NAMALWA (cell line): ENCODE results near the gene DKK3.

Experiments used
- DNase-seq: peaks from one replicate; pipeline ENCODE4 v3.0.0-alpha.2; 2015; ENCODE audit warnings: low spot score

The DKK3 gene

DNA sequence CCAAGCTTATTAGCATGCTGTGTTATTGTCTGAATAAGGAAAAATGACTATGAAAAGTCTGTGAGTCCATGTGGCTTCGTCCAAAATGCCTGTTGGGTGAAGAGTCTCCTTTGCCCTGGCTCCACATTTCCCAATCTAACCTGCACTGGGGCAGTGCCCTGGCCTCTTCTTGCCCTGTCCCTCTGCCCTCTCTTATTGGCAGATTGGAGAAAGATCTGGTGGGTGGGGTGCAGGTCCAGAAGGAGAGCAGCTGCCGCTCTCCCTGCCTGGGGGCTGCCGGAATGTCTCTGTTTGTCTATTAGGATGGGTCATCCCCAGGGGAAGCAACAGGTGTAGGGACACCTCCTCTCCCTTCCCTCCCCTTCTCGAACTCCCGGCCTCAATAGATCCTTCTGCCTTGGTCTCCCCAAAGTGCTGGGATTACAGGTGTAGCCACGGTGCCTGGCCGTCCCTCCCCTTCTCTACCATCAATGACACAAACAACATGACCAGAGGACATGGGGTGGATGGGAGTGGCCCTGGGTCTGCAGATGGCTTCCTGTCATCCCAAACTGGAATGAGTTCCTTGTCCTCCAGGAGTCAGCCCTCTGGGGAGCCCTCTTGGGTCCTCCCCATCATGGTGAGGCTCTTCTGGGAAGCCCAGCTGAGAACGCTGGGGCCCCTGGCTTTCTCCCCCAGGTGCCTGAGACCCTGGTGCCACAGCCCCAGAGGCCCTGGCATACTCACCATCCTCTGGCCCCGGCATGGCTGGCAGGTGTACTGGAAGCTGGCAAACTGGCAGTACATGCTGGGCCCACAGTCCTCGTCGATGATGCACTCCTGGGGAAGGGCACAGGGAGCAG lies 40.5 kb downstream of the DKK3 start:
- no peak for DNase-seq

DNA sequence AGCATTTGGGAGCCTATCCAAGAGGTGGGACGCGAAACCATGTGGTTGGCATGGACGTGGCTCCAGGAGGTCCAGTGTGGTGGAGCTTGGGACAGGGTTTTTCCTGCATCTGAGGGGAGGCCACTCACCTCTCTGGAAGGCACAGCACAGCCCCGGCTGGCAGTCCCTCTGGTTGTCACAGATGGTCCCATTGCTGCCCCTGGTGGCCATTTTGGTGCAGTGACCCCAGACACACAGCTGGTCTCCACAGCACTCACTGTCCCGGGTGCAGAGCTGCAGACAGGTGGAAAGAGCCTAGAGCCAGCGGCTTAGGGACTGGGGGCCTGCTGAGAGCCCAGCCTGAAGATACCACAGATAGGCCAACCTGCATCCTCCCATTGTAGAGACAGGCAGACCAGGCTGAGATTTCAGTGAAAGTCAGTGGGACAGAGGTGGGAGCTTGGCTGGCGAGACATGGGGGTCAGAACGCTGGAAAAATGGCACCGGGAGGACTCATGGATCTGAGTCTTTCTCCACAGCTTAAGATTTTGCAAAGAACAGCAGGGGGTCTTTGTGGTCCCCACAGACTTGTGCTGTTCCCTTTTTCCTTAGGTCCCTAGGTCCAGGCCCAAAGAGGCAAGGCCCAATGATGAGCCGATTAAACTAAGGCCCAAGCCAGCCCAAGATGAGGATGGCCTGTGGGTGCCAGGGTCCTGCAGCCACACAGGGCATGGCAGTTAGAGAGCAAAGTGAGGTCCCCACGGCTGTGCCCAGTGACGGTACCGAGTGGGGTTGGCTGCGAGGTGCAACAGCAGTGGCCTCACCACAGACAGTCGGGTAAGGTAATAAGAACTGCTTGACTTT lies 41.4 kb downstream of the DKK3 start:
- DNase-seq = peak; percentile 86

DNA sequence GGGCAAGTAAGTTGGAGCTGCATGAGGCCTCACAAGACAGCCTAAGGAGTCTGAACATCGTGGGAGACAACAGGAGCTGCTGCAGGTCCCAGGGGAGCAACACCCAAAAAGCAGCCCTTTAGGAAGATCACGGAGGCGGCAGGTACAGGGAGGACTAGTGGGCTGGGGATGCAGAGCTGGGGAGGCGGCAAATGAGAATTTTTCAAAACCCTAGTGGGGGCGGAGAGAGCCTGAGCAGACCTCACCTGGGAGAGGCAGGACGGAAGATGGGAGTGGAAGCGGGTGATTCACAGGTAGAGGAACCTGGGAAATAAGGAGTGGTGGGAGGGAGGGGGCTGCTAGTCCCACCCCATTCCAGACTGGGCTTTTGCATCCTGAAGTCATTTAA lies 42.1 kb downstream of the DKK3 start:
- no peak for DNase-seq

DNA sequence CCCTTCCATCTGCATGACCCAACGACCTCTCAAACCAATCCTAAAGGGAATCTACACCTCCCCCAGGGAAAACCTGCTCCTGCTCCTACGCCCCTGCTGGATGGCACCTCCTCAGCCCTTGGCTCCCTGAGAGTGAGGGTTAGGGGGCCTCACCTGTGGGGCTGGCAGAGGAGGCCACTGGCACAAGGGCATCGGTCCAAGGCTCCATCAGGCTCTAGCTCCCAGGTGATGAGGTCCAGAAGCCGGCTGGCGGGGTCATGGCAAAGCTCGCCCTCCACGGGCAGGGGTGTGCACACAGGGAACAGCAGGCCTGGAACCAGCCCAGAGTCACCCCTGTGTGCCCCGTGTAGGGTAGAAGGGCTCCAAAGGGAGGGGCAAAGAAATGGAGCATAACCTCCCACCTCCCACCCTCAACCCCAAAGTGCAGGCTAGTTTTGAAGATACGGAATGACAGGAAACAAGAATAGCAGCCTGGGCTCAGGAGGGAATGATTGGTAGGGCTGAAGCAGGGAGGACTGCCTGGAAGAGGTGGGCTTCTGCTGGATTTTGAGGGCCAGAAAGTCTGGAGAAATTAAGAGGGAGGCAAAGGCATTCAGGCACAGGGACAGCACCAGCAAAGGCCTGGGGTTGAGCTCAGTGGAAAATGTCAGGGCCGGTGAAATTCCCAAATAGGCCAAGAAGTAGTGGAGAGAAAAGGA lies 42.6 kb downstream of the DKK3 start:
- DNase-seq = no peak

DNA sequence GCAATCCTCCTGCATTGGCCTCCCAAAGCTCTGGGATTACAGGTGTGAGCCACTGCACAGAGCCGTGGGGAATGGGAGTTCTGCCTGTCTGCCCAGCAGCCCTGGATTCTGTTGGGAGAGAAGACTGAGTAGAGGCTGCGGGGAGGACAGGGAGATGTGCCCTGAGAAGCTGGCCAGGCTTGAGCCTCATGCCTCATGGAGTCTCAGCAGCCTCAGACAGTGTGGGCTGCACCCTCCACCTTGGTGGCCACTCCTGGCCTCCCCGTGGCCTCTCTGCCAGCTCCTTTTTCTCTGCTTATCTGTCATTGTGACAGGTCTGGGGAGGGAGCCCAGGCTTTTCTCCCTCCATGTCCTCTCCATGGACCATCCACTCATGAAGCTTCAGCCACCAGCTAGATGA lies 43.2 kb downstream of the DKK3 start:
- no peak for DNase-seq

DNA sequence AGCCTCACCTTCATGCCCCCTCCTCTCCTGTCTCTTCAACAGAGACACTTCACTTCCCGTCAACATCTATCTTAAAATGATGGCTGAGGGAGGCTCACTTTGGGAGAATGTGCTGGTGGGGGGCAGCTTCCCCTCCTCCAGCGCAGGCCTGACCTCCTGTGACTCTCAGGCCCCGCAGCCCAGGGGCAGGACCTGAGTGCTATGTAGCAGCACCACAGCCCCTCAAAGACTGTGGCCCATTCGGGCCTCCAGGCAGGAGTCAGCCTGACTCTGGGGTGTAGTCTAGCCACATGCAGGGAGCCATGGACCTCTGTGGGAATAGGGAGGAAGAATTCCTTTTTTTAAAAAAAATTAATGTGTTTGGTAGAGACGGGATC lies 43.7 kb downstream of the DKK3 start:
- no peak for DNase-seq

DNA sequence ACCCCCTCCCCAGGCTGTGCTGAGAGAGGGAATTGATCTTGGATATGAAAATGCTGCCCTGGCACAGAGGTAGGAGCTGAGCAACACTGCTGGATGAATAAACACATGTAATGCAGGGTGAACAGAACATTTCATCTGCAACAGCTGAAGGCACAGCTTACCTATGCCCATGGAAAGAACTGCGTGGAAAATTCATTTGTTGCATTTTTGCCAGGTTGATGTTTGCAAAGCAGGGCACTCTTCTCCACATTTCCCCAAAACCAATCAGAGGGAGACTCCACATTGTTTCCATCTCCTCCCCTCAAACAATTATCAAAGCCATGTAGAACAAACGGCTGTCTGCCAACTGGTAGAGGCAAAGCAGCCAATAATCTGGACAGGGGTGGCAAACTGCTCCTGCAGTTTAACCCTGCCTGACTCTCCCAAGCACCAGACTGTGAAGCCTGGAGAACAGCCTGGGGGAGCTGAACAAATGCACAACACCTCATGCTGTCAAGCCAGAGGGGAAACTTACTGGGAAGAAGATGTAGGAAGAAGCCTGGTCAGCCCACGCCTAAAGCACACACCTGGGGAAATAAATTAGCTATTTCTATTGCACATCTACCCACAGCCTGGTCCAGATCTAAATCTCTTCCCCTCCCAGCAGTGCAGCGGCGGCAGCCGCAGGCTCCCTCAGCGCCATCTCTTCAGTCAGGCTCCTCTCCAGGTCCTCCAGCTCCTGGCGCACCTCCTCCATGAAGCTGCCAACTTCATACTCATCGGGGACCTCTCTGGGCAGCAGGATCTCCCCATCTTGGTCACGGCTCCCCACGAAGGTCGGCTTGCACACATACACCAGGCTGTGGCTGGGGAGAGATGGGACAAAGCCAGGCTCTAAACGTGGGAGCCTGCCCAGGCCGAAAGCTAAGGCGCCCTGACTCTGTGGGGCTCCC lies 44.3 kb downstream of the DKK3 start:
- no peak for DNase-seq

DNA sequence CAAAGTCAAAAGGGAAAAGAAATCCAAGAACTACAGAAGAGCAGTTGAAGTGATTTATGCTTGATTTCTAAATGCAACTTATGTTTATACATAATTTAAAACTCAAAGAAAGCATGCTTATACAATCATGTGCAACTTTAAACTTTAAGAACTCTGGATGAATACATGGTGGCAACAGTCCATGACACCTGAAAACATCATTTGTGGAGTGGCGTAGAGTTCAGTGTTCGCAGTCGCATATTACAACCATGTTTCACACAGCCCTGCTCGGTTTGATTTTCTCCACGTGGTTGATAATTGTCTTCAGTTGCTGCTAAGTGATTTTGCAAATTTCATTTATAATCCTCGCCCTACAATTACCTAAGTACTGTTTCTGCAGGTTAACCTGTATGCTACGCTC lies 45.4 kb downstream of the DKK3 start:
- no peak for DNase-seq

DNA sequence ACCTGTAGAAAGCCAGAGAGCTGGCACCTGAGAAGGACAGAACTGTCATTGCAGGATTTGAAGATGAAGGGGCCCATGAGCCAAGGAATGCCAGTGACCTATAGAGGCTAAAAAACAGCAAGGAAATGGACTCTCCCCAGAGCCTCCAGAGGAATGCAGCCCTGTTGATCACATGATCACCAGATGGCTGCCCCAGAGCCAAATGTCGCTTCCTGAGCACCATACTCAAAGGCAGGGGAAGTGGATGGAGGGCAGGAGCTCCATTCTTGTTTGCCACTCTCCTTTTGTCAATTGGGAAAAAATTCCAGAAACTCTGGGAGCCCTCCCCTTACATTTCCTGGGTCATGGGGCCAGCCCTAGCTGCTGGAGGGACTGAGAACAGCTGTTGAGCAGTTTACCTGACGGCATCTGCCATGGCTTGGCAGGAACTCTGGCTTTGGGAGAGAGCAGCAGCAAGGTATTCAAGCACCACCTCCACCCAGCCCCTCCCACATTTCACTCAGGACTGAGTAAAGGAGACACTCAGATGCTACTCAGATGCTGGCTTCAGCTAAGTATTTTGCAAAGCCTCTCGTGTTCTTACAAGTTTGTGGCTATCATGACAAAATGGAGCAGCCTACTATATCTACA lies 46.9 kb downstream of the DKK3 start:
- no peak for DNase-seq

DNA sequence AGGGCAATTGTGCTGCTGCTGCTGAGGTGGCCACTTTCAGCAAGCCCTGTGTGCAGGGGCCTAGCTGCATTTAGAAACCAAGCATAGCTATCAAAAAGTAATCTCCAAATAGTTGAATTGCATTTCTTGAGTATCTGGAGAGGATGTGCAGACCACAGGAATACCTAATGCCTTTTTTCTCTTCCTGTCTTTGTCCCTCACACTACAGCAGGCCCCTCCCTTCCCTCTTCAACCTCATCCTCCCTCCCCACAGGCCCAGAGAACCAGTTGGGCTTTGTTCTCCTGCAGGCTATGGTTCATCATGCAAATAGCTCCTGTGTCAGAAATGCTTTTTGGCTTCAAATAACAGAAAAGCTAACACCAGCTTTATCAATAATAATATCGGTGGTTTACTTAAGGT lies 47.7 kb downstream of the DKK3 start:
- no peak for DNase-seq

DNA sequence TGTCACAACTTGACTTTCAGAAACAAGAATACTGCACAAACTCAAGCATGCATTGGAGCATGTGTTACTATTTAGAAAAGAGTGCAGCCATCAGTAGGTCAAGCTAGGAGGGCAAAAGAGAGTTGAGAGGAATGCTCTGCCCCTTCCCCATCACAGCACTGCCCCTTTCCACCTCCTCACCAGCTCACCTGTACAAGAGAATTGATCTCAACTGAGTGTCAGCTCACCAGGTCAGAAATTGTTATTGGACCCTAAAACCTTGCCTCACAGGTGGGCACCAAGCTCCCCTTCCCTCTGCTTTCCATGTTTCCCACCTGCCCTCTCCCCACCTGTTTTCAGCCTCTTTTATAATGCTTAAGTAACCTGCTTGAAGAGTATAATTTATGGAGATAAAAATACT lies 48.8 kb downstream of the DKK3 start:
- no peak for DNase-seq

DNA sequence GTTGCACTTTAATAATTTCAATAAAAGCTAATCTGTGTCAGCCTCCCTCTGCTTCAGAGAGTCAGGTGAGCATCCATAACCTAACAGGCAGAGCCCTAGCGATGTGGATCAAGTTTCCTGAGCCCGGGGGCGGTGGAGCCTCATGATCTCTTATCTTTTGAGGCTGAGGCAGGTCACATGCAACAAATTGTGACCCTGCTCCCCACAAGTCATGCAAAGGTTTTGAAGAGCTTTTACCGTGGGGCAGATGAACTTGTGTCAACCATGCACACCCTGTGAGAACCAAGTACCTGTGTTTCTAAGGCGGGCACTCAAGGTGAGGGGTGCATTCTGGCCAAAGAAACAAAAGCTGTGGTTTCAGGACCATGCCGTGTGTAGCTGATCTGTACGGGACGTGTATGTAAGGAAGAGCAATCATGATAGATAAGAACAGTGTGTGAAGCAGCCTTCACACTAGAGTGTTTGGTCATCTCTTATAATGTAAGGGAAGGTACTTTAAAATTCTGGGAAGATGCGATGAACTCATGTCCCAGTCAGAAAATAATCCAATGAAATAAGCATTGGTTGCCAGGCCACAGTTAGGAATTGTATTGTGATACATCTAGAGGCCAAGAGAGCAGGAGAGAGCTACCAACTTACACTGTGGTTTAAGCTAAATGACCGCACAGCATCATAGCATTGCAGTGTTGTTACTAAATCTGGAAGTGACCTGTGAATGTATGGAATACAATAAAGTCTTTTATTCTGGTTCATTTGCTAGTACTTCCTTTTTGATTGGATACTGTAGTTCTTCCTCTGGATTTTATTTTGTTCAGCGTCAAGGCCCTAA lies 49.8 kb downstream of the DKK3 start:
- no peak for DNase-seq

DNA sequence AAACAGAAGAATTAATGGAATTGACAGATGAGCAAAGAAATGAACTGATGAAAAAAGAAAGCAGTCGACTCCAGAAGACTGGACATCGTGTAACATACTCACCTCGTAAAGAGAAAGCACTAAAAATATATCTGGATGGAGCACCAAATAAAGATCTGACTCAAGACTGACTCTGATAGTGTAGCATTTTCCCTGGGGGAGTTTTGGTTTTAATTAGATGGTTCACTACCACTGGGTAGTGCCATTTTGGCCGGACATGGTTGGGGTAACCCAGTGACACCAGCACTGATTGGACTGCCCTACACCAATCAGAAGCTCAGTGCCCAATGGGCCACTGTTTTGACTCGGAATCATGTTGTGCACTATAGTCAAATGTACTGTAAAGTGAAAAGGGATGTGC lies 52.4 kb downstream of the DKK3 start:
- no peak for DNase-seq

DNA sequence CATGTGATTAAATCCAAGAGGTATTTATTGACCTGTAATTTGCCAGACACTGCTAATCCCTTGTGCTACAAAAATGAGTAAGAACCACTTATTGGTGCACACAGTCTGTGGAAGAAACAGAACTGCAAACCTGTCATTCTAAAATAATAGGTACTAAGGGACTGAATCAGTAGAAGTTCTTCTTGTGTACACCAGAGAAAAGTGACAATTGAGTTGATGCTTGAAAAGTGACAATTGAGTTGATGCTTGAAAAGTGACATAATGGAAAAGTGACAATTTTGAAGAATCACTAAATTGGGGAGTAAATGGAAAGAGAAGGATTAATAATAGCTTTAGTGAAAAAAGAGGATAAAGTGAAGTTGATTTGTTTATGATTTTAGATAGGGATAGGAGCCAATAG lies 56.4 kb downstream of the DKK3 start:
- no peak for DNase-seq

DNA sequence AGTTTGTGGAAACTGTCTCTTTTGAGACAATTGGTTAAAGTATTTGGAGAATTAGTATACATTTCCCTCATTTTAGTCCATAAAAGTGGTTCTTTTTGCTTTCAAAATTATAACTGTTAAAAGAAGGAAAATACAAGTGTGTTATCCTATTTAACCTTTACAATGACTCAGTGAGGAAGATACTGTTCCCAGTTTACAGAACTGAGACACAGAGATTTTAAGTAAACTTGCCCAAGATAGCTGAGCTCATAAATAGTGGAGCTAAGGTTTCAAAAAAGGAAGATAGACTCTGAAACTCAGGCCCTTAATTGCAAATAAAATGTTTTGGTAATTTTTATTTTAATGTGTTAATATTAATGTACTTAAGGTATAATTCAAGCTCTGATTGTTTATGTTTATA lies 58.9 kb downstream of the DKK3 start:
- DNase-seq = no peak

DNA sequence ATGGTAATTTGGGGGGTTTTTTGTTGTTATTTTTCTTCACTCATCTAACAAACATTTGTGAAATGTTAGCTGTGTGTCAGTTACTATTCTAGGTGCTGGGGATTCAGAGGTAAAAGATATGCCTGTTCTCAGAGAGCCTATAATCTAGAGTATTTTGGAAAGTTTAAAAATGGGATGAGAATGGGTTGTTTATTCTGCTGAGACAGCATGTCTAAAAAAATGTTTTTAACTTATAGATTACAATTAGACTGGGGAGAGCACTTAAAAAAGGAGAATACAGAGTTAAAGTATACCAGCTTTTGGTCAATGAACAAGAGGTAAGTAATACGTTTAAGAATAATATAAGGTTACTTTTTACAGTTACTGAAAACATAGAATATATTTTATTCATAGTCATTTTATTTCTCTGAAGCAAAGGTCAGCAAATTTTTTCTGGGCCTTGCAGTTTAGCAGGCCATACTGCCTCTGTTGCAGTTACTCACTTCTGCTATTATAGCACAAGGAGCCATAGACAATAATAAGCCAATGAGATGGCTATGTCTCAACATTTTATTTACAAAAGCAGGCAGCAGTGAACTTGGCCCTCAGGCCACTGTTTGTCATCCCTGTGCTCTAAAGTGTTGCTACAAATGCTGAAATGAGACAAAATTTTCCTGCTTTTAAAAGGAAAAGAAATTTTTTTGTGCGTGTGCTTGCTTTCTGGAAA lies 60.0 kb downstream of the DKK3 start:
- DNase-seq = no peak

DNA sequence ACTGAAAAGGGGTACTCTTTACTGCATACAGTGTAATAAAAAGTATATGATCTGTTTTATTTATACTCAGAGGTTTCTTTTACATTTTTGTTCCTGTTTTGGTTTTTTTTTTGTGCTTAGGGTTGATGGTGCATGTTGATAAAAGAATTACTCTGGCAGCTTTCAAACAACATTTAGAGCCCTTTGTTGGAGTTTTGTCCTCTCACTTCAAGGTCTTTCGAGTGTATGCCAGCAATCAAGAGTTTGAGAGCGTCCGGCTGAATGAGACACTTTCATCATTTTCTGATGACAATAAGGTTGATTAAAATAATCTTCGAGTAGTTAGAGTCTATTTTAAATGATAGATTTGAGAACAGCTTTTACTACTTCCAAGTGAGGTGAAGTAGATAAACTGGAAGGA lies 60.6 kb downstream of the DKK3 start:
- no peak for DNase-seq

DNA sequence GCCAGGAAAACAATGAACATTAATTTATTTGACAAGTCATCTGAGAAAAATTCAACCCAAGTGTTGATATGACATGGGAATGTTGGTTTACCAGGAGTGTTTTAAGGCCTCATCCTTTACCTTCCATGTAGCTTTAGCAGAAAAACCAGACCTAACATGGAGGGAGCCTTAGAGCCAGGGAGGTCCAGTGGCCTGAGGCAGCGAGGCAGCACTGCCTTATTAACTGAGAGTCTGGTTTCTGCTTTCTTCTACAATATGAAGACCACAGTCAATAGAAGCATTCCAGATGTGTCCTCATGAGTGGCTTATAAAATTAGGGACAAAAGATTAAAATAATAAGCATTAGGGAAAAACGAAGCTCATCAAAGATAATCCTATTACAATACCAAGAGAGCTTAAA lies 61.5 kb downstream of the DKK3 start:
- DNase-seq = no peak

DNA sequence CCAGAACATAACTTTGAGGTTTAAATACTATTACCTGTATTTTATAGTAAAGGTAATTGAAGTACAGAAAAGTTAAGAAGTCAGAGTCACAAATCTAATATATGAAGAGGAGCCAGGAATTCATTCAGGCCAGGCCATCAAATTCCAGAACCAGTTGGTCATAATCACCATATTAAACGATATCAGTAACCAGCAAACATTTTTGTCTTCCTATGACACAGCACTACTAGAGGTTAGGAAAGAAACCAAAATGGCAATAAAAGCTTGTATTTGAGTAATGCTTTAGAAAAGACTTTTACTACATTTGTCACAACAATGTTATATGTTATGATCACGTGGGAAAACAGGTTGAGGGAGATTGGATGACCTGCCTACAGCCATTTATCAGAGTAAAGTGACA lies 62.2 kb downstream of the DKK3 start:
- DNase-seq = no peak

DNA sequence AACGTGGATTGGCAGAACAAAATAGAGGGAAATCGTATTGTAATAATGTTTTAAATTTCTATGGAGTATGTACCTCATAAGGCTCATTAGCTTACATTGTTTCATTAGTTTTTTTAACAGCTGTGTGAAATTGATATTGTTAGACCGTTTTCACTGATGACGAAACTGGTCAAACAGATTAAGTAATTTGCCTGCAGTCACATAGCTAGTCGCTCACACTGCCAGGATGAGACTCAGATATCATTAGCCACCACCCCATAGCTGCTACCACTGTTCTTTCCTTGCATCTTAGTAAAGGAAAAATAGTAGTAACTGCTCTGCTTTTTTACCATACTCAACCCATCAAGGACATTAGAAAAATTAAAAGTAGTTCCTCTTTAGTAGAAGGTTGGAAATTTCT lies 64.0 kb downstream of the DKK3 start:
- DNase-seq = no peak
